Panc1 (cell line): ENCODE measurements around the gene SMAD1.

Experiments used
- POLR2AphosphoS5 ChIP-seq: IDR thresholded peaks from 2 replicates; pipeline ENCODE4 v1.6.1; 2012; ENCODE audit warnings: mild to moderate bottlenecking, low read depth, low read length, moderate library complexity
- SIN3A ChIP-seq: IDR thresholded peaks from 2 replicates; pipeline ENCODE4 v1.6.1; 2012; ENCODE audit warnings: low read depth, mild to moderate bottlenecking, low read length, moderate library complexity, borderline replicate concordance; ENCODE audit not compliant: insufficient read depth
- TCF7L2 ChIP-seq: IDR thresholded peaks from 2 replicates; pipeline ENCODE4 v1.6.1; 2011; ENCODE audit warnings: mild to moderate bottlenecking, low read depth, low read length, inconsistent platforms
- TF ChIP-seq, protein P1 (sequence below): fragments of 450-650 bp; IDR thresholded peaks from 2 replicates; pipeline ENCODE4 v1.5.1; 2017; ENCODE audit warnings: mild to moderate bottlenecking
- TF ChIP-seq, protein P2 (sequence below), 2 experiments: IDR thresholded peaks; 2 replicates each; pipeline ENCODE4 v1.6.1; 2011 to 2012; ENCODE audit warnings: low read depth in 2 of 2, control low read depth in 1 of 2, low read length in 1 of 2, mild to moderate bottlenecking in 1 of 2, moderate library complexity in 1 of 2; ENCODE audit not compliant: insufficient read depth in 1 of 2

- TF ChIP-seq, protein P1, sequence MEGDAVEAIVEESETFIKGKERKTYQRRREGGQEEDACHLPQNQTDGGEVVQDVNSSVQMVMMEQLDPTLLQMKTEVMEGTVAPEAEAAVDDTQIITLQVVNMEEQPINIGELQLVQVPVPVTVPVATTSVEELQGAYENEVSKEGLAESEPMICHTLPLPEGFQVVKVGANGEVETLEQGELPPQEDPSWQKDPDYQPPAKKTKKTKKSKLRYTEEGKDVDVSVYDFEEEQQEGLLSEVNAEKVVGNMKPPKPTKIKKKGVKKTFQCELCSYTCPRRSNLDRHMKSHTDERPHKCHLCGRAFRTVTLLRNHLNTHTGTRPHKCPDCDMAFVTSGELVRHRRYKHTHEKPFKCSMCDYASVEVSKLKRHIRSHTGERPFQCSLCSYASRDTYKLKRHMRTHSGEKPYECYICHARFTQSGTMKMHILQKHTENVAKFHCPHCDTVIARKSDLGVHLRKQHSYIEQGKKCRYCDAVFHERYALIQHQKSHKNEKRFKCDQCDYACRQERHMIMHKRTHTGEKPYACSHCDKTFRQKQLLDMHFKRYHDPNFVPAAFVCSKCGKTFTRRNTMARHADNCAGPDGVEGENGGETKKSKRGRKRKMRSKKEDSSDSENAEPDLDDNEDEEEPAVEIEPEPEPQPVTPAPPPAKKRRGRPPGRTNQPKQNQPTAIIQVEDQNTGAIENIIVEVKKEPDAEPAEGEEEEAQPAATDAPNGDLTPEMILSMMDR, result no peak
- TF ChIP-seq POLR2AphosphoS5 (no peak), TCF7L2 (no peak), SIN3A (no peak)
- TF ChIP-seq, protein P2, sequence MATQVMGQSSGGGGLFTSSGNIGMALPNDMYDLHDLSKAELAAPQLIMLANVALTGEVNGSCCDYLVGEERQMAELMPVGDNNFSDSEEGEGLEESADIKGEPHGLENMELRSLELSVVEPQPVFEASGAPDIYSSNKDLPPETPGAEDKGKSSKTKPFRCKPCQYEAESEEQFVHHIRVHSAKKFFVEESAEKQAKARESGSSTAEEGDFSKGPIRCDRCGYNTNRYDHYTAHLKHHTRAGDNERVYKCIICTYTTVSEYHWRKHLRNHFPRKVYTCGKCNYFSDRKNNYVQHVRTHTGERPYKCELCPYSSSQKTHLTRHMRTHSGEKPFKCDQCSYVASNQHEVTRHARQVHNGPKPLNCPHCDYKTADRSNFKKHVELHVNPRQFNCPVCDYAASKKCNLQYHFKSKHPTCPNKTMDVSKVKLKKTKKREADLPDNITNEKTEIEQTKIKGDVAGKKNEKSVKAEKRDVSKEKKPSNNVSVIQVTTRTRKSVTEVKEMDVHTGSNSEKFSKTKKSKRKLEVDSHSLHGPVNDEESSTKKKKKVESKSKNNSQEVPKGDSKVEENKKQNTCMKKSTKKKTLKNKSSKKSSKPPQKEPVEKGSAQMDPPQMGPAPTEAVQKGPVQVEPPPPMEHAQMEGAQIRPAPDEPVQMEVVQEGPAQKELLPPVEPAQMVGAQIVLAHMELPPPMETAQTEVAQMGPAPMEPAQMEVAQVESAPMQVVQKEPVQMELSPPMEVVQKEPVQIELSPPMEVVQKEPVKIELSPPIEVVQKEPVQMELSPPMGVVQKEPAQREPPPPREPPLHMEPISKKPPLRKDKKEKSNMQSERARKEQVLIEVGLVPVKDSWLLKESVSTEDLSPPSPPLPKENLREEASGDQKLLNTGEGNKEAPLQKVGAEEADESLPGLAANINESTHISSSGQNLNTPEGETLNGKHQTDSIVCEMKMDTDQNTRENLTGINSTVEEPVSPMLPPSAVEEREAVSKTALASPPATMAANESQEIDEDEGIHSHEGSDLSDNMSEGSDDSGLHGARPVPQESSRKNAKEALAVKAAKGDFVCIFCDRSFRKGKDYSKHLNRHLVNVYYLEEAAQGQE (IDR thresholded peaks at IDR 0.05; ENCODE audit: insufficient read depth in 1 of 2, low read depth in 2 of 2, low read length in 1 of 2), result no peak
Measured at GRCh38 chr4:145492376-145492775, 10.7 kb downstream of the SMAD1 start.
